Astrocyte (in vitro differentiated cells and primary cell): ENCODE measurements around the gene CYP46A1. TPM values are rescaled to one million over a fixed set of nuclear protein-coding genes. Genes with fewer than 3 reads are reported as not detected.

Experiments used
- DNase-seq: peaks from one replicate; pipeline ENCODE4 v3.0.0-alpha.2; 2010; ENCODE audit warnings: low read depth
- FAIRE-seq: peaks from 2 replicates; lab custom pipeline; 2011; peaks lifted over from hg19 to GRCh38; lab: Jason Lieb, UNC
- H2AFZ ChIP-seq: 2 replicates; pipeline ENCODE4 v1.6.0; 2012; ENCODE audit warnings: low read depth, low read length, inconsistent platforms
- H3K27ac ChIP-seq: 2 replicates; pipeline ENCODE4 v1.5.1; 2011; ENCODE audit warnings: low read depth, low read length, inconsistent platforms
- H3K27me3 ChIP-seq: 2 replicates; pipeline ENCODE4 v1.6.0; 2011; ENCODE audit warnings: low read length, inconsistent platforms; ENCODE audit not compliant: insufficient read depth
- H3K36me3 ChIP-seq: 2 replicates; pipeline ENCODE4 v1.5.1; 2011; ENCODE audit warnings: low read length, inconsistent platforms; ENCODE audit not compliant: insufficient read depth
- H3K4me1 ChIP-seq: 2 replicates; pipeline ENCODE4 v1.5.1; 2011; ENCODE audit warnings: low read length, inconsistent platforms; ENCODE audit not compliant: insufficient read depth
- H3K4me2 ChIP-seq: 2 replicates; pipeline ENCODE4 v1.6.0; 2012; ENCODE audit warnings: low read length, inconsistent platforms
- H3K4me3 ChIP-seq: 2 replicates; pipeline ENCODE4 v1.5.1; 2011; ENCODE audit warnings: low read depth, mild to moderate bottlenecking, low read length, inconsistent platforms; ENCODE audit not compliant: insufficient read depth
- H3K79me2 ChIP-seq: 2 replicates; pipeline ENCODE4 v1.6.0; 2012; ENCODE audit warnings: mild to moderate bottlenecking, low read length, inconsistent platforms; ENCODE audit not compliant: insufficient read depth
- H3K9ac ChIP-seq: 2 replicates; pipeline ENCODE4 v1.6.0; 2012; ENCODE audit warnings: mild to moderate bottlenecking, low read length, inconsistent platforms
- H3K9me3 ChIP-seq: 2 replicates; pipeline ENCODE4 v1.5.1; 2012; ENCODE audit warnings: low read depth, mild to moderate bottlenecking, low read length, inconsistent platforms; ENCODE audit not compliant: insufficient read depth
- H4K20me1 ChIP-seq: 2 replicates; pipeline ENCODE4 v1.6.0; 2012; ENCODE audit warnings: low read length, inconsistent platforms; ENCODE audit not compliant: insufficient read depth
- H3K27ac Mint-ChIP-seq: one replicate; pipeline ENCODE4 v1.8.0; 2021; ENCODE audit warnings: mild to moderate bottlenecking, mixed read lengths; ENCODE audit not compliant: unreplicated experiment
- H3K27me3 Mint-ChIP-seq: one replicate; pipeline ENCODE4 v1.8.0; 2021; ENCODE audit warnings: low read depth, mixed read lengths; ENCODE audit not compliant: unreplicated experiment
- H3K36me3 Mint-ChIP-seq: one replicate; pipeline ENCODE4 v1.8.0; 2021; ENCODE audit warnings: low read depth, mixed read lengths; ENCODE audit not compliant: unreplicated experiment
- H3K4me1 Mint-ChIP-seq: one replicate; pipeline ENCODE4 v1.8.0; 2021; ENCODE audit warnings: low read depth, mixed read lengths; ENCODE audit not compliant: unreplicated experiment
- H3K4me3 Mint-ChIP-seq: one replicate; pipeline ENCODE4 v1.8.0; 2021; ENCODE audit warnings: mild to moderate bottlenecking, moderate library complexity, mixed read lengths; ENCODE audit not compliant: unreplicated experiment
- H3K9me3 Mint-ChIP-seq: one replicate; pipeline ENCODE4 v1.8.0; 2021; ENCODE audit warnings: mild to moderate bottlenecking, mixed read lengths; ENCODE audit not compliant: unreplicated experiment
- CTCF ChIP-seq: IDR thresholded peaks from 2 replicates; pipeline ENCODE4 v1.5.1; 2011; ENCODE audit warnings: low read depth, mild to moderate bottlenecking, inconsistent platforms, low read length, moderate library complexity; ENCODE audit not compliant: insufficient read depth
- EZH2 ChIP-seq: IDR thresholded peaks from 2 replicates; pipeline ENCODE4 v1.6.1; 2012; ENCODE audit warnings: mild to moderate bottlenecking, low read length, inconsistent platforms; ENCODE audit not compliant: insufficient read depth
- total RNA-seq: library from RNA; stranded (reverse); gene quantifications from 2 replicates; pipeline ENCODE4 v1.2.1, GENCODE V29; 2021

CYP46A1 gene
- total RNA-seq, 1 donor from 2014 or later = 0.52 TPM

- Histone ChIP-seq H3K9me3 (no peaks in the 10 kb centered on the region), H2AFZ (no peak overlapping the region), H3K79me2 (no peaks in the 10 kb centered on the region), H3K4me3 (no peak overlapping the region), H3K36me3 (no peaks in the 10 kb centered on the region), H3K4me1 (no peaks in the 10 kb centered on the region), H3K27me3 (peaks cover 8% of the 10 kb centered on the region), H3K4me2 (no peak overlapping the region), H4K20me1 (no peaks in the 10 kb centered on the region), H3K9ac (no peak overlapping the region), H3K27ac (no peak overlapping the region)
- H3K27me3 Mint-ChIP-seq = peaks cover 17% of the 10 kb centered on the region
- DNase-seq (no peak), FAIRE-seq (no peak)
- TF ChIP-seq EZH2 (no peak), CTCF (no peak)
- H3K4me3 Mint-ChIP-seq = no peak overlapping the region
- H3K4me1 Mint-ChIP-seq = no peaks in the 10 kb centered on the region
- H3K9me3 Mint-ChIP-seq = peaks cover 2% of the 10 kb centered on the region
- H3K27ac Mint-ChIP-seq = no peak overlapping the region
- no peaks in the 10 kb centered on the region for H3K36me3 Mint-ChIP-seq
Measured at GRCh38 chr14:99718031-99718810, 34.1 kb downstream of the CYP46A1 start.

GRCh38 chr14:99718811-99719192 lies 34.7 kb downstream of the CYP46A1 start:
- Mint-ChIP-seq H3K27ac (no peak overlapping the region), H3K4me3 (no peak overlapping the region), H3K9me3 (peaks cover 2% of the 10 kb centered on the region), H3K4me1 (no peaks in the 10 kb centered on the region), H3K27me3 (peaks cover 21% of the 10 kb centered on the region), H3K36me3 (no peaks in the 10 kb centered on the region)
- no peak for TF ChIP-seq CTCF
- no peak for TF ChIP-seq EZH2
- Histone ChIP-seq H2AFZ (no peak overlapping the region), H4K20me1 (no peaks in the 10 kb centered on the region), H3K4me3 (no peak overlapping the region), H3K9me3 (no peaks in the 10 kb centered on the region), H3K4me2 (no peak overlapping the region), H3K9ac (no peak overlapping the region), H3K27me3 (peaks cover 8% of the 10 kb centered on the region), H3K79me2 (no peaks in the 10 kb centered on the region), H3K4me1 (no peaks in the 10 kb centered on the region), H3K27ac (no peak overlapping the region), H3K36me3 (no peaks in the 10 kb centered on the region)
- FAIRE-seq (no peak), DNase-seq (no peak)
